Islet of Langerhans (tissue), 1 donor: ENCODE measurements around the gene ZNF248.
"Not testable (repeated sequence)": the region's sequence is repeated elsewhere in the genome, so short reads cannot be mapped to it uniquely, and the experiment has no call there.

Experiments used
- FAIRE-seq: peaks from one replicate; lab custom pipeline; 2011; peaks lifted over from hg19 to GRCh38; lab: Jason Lieb, UNC

Gene ZNF248

GRCh38 chr10:37857287-37858211 lies at the start of gene ZNF248:
Gene ZNF248, minus strand, starts transcription at chr10:37857610. Its CDS starts 1,300 bp downstream, at chr10:37856310.
- FAIRE-seq: no peak

GRCh38 chr10:37906382-37906781 lies 49.0 kb upstream of the ZNF248 start:
- FAIRE-seq: no peak

DNA sequence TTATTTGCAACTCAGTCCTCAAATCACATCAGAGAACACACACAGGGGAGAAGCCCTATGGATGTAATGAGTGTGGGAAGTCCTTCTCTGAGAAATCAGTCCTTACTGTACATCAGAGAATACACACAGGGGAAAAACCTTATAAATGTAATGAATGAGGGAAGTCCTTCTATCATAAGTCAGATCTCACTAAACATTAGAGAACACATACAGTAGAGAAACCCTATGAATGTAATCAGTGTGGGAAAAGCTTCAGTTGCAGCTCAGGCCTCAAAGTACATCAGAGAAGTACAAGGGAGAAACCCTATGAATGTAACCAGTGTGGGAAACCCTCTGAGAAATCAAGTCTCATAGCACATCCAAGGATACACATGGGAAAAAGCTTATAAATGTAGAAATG lies 39.0 kb upstream of the ZNF248 start:
- FAIRE-seq: no peak

DNA sequence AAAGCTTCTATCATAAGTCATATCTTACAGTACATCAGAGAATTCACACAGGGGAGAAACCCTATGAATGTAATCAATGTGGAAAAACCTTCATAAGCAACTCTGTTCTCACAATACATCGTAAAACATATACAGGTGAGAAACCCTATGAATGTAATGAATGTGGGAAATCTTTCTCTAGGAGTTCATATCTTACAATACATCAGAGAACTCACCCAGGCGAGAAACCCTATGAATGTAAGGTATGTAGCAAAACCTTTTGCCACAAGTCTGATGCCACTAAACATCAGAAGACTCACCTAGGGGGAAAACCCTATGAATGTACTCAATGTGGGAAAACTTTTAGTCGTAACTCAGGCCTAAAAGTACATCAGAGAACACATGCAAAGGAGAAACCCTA lies 38.3 kb upstream of the ZNF248 start:
- no peak for FAIRE-seq

DNA sequence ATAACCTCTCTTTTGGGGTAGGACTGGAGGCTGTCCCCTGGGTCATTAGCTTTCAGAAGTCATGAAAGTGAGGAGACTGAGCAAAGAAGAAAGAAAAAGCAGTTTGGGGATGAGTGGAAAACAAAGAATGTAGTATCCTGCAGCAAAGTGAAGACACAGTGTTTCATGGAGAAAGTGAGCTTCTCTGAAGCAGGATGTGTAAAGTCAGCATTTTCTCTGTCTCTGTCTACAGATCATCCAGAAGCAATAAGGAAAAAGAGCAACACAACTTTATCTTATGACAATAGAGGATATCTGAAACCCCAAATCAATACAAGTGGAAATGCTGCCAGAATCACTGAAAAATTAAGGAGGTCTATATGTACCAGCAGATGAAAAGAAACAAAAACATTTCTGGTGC lies 28.4 kb upstream of the ZNF248 start:
- FAIRE-seq: no peak

DNA sequence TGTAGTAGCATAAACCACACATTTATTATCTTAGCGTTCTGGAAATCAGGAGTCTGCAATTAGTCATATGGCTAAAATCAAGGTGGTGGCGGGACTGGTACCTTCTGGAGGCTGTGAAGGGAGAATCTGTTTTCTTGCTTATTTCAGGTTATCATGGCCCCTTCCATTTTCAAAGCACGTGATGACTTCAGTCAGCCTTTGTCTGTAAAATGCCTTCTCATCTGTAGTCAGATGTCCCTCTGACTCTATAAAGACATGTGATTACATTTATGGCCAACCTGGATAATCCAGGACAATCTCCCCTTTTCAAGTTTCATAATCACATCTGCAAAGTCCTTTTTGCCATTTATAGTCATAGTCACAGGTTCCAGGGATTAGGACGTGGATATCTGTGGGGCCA lies 15.5 kb upstream of the ZNF248 start:
- no peak for FAIRE-seq

DNA sequence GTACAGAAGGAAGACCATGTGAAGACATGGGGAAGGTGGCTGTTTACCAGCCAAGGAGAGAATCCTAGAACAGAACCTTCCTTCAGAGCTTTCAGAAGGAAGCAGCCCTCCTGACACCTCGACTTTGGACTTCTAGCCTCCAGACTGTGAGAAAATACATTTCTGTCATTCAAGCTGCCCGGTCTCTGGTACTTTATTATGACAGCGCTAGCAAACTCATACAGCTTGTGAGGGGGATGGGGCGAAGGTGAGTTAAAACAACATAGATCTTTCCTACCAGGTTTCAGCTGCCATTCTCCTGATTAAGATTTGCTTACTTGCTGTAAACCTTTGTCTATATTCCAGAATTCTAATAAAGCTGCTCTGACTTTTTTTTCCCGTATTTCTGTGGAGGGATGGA lies 14.9 kb upstream of the ZNF248 start:
- no peak for FAIRE-seq

DNA sequence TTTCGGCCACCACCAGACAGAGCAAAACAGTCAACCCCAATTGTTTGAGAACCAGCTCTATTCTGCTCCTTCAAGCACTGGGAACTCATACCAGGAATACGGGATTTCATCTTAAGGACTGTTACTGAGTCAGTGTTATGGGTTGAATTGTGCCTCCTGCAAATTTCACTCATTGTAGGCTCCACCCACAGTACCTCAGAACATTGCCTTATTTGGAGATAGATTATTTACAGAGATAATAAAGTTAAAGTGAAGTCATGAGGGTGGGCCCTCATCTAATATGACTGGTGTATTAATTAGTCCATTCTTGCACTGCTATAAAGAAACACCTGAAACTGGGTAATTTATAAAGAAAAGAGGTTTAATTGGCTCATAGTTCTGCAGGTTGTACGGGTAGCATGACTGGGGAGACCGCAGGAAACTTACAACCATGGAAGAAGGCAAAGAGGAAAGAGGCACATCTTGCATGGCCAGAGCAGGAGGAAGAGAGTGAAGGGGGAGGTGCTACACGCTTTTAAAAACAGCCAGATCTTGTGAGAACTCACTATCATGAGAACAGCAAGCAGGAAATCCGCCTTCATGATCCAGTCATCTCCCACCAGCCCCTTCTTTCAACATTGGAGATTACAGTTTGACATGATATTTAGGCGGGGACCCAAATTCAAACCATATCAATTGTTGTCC lies 14.3 kb upstream of the ZNF248 start:
- FAIRE-seq: no peak

GRCh38 chr10:37871143-37871542 lies 13.7 kb upstream of the ZNF248 start:
- FAIRE-seq: no peak

GRCh38 chr10:37868796-37869195 lies 11.4 kb upstream of the ZNF248 start:
- no peak for FAIRE-seq

DNA sequence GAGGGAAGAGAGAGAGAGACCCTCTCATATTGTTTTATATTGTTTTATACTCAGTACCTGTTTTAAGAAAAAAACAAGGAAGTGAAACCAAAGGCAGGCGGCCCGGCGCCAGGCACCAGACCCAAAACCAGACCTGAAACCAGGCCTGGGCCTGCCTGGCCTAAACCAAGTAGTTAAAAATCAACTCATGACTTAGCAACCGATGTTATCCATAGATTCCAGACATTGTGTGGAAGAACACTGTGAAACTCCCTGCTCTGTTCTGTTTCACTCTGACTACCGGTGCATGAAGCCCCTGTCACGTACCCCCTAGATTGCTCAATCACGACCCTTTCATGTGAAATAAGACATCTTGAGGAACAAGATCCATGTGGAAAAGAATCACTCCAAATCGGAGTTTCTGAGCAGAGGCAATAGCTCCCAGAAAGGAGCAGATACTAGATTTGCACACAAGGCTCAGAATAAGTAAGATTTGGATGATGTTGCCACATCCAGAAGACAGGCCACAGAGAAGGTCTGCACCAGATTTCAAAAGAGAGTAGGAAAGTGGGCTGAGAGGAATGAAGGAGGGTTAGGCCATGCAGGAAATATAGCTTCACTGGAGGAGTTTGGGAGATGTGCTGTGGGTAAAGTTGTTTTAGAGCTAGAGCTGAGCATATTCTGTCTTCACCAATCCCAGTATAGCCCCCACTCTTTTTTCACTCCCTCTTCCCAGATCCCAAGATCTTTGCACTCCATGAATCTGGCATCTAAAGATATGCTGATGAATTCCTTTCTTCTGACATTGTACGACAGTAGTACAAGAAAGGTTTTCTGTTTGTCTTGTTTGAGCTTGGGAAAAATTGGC lies 8.8 kb upstream of the ZNF248 start:
- no peak for FAIRE-seq

- FAIRE-seq: no peak
Measured at GRCh38 chr10:37865264-37865663, 7.9 kb upstream of the ZNF248 start.

- FAIRE-seq: no peak
Measured at GRCh38 chr10:37860494-37861190, 3.2 kb upstream of the ZNF248 start.

DNA sequence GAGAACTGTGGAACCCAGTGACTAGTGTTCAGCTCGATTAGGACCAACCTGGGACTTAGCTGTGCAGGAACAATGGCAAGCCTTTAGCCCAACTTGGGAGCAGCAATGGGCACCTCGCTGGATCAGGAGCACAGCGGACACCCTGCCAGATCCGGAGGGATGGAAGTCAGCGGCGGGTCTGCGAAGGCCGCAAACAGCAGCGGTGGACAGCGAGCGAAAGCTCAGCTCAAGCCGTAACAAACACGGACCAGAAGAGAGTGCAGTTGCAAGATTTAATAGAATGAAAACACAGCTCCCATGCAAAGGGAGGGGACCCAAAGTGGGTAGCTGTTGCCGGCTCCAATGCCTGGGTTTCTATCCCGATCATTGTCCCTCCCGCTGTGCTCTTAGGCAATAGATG lies 1.9 kb upstream of the ZNF248 start:
- FAIRE-seq: not testable (repeated sequence)

GRCh38 chr10:37856881-37857286 lies 526 bp downstream of the ZNF248 start:
- FAIRE-seq: no peak

DNA sequence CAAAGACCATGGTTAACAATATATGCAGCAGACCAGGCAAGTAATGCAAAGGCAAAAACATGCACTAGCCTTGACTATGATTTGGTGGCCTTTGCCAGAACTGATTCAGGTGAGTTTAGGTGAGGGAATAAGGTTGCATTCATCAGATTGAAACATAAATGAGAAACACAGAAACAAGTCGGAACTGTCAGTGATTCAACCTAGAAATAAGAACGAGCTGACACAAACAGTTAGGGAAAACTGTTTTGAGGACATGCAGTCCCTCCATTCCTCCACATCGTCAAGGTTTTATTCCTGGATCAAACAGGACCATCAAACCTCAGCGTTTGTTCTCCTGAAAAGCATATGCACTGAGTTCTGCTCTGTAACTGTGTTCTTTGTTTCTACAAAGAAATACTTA lies 1.8 kb downstream of the ZNF248 start:
- FAIRE-seq: no peak

DNA sequence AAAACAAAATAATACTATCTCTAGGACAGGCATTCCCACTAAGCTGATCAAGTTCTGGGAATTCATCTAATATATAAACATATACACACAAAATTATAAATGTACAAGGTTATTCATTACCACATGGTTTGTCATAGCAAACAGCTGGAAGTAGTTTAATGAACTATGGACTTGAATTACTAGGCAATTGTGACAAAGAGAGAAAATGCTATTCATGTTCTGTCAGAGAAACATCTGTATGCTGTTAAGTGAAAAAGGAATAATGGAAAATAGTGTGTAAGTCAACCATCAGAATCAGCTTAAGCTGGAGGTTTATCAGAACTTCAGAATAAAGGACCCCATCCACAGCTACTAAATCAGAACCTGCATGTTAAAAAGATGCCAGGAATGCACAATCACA lies 2.8 kb downstream of the ZNF248 start:
- no peak for FAIRE-seq

GRCh38 chr10:37844644-37845043 lies 12.8 kb downstream of the ZNF248 start:
- FAIRE-seq: no peak

DNA sequence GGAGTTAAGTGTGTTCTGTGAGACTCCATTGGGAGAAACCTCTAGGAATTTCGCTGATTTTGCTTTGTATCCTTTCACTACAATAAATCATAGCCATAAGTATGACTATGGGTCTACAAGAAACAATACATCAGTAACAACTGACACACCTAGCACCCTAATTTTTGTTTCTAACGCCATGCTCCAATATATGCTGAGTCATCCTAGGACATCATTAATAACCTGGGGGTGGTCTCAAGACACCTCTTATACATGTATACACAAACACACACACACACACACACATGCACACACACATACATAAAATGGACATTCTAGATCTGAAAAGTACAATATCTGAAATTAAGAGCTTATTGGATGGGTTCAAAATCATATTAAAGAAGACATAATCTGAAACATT lies 18.2 kb downstream of the ZNF248 start:
- FAIRE-seq: no peak

GRCh38 chr10:37831495-37832333 lies 25.7 kb downstream of the ZNF248 start:
- no peak for FAIRE-seq

DNA sequence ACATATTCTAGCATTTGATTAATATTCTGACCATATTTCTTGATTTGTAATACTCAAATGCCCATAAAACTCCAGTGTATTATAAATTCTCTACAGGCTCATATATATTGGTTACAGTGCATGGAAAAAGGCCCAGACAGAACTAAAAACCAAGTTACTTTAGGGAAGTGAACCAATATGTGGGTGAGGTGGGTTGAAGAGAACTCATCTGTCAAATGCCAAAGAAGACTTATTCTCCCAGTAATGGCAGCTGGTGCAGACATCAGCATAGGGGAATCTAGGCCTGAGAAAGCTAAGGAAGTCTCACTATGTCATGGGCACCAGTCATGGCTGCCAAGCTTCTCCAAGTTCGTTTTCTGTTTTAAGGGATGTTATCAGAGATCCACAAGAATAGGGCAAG lies 30.6 kb downstream of the ZNF248 start:
- FAIRE-seq: no peak
